ENCODE measurements around the gene MAPK13. TPM values are rescaled to one million over a fixed set of nuclear protein-coding genes. Genes with fewer than 3 reads are reported as not detected.
A peak's percentile ranks its signal among the peaks of the same experiment; 100 is the strongest.

MAPK13 gene
- total RNA-seq, 2 donors from 2014 or later, result 1.4 to 7.2 TPM

DNA sequence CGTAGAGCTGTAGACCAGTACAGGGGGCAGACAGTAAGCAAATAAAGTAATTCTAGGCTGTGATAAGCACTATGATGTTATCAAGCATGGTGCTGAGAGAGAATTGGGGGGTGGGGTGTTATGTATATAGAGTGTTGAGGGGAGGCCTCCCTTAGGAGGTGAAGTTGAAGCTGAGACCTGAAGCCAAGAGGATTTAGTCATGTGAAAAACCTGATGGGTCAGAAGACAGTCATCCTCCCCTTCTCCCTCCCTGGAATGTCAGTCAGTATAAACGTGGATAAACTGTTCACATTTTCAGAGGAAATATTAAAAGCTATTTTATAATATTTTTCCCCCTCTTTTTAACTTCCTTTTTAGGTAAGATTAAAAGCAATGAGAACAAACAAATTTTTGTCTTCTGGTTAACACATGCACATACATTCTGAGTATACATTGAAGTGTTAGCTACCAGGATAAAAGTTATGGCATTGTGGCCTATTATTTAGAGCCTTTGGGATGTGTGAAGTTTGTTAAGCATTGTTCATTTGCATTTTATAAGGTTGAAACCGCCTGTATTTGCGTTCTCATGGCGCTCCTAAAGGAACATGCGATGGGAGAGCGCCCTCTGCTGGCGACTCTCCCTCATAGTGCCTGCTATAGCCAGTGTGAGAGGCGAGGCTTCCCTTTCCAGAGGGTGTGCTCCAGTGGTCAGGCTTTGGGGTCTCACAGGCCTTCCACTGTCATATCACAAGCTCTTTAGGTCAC is 35.4 kb upstream of the MAPK13 start:
- no peak overlapping the region for H3K4me3 ChIP-seq
- peak overlapping the region in 1 of 2 donors; percentile 36 for H3K27ac ChIP-seq
- no peaks in the 10 kb centered on the region for H3K9me3 ChIP-seq
- no peaks in the 10 kb centered on the region for H3K27me3 ChIP-seq
- TF ChIP-seq, protein P1, sequence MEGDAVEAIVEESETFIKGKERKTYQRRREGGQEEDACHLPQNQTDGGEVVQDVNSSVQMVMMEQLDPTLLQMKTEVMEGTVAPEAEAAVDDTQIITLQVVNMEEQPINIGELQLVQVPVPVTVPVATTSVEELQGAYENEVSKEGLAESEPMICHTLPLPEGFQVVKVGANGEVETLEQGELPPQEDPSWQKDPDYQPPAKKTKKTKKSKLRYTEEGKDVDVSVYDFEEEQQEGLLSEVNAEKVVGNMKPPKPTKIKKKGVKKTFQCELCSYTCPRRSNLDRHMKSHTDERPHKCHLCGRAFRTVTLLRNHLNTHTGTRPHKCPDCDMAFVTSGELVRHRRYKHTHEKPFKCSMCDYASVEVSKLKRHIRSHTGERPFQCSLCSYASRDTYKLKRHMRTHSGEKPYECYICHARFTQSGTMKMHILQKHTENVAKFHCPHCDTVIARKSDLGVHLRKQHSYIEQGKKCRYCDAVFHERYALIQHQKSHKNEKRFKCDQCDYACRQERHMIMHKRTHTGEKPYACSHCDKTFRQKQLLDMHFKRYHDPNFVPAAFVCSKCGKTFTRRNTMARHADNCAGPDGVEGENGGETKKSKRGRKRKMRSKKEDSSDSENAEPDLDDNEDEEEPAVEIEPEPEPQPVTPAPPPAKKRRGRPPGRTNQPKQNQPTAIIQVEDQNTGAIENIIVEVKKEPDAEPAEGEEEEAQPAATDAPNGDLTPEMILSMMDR (IDR thresholded peaks at IDR 0.05), result peak; percentile 84 to 96
- peaks cover 0 to 26% of the 10 kb centered on the region in 2 donors for H3K4me1 ChIP-seq
- DNase-seq (ENCODE audit: low spot score), result peak; percentile 82
- H3K36me3 ChIP-seq, result peaks cover 9% of the 10 kb centered on the region

DNA sequence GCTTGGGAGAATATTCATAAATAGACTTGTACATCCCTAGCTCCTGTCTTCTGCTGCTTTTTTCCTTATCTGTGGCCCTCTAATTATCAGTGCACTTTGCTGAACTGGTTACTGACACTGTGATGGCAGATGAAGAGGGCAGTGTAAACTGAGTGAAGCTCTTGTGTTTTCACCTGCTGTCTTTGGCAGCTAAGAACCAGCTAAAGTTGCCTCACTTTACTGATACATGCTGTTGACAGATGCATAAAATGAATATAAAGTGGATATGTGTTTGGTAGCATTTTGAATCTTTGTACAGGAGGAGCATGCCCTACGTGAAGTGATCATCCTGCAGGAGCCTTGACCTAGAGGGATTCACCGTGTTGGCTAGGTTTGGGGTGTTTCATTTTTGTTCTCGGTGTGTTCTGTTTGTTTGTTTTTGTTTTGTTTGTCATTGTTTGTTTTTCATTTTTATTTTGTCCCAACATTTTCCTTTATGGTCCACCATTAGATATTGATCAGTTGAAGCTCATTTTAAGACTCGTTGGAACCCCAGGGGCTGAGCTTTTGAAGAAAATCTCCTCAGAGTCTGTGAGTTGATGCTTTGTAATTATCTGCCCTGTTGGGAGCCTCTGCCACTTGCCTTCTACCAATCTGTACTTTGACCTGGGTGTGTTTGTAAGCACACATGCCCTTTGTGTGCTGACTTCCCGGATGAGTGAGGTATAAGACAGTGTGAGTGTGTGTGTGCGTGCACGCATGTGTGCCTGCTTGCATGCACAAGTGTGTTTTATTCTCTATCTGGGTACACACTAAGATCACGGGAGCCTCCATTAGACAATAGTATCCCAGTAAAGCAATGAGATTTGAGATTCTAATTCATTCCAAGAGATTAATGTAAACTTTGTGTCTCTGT is 34.6 kb upstream of the MAPK13 start:
- Histone ChIP-seq H3K27me3 (no peaks in the 10 kb centered on the region), H3K9me3 (no peaks in the 10 kb centered on the region), H3K36me3 (peaks cover 9% of the 10 kb centered on the region), H3K4me3 (no peak overlapping the region), H3K27ac (peak overlapping the region in 1 of 2 donors; percentile 36), H3K4me1 (peaks cover 0 to 29% of the 10 kb centered on the region in 2 donors)
- no peak for DNase-seq (ENCODE audit: low spot score)
- TF ChIP-seq, protein P1 (IDR thresholded peaks at IDR 0.05), result peak in 1 of 2 donors; percentile 47

DNA sequence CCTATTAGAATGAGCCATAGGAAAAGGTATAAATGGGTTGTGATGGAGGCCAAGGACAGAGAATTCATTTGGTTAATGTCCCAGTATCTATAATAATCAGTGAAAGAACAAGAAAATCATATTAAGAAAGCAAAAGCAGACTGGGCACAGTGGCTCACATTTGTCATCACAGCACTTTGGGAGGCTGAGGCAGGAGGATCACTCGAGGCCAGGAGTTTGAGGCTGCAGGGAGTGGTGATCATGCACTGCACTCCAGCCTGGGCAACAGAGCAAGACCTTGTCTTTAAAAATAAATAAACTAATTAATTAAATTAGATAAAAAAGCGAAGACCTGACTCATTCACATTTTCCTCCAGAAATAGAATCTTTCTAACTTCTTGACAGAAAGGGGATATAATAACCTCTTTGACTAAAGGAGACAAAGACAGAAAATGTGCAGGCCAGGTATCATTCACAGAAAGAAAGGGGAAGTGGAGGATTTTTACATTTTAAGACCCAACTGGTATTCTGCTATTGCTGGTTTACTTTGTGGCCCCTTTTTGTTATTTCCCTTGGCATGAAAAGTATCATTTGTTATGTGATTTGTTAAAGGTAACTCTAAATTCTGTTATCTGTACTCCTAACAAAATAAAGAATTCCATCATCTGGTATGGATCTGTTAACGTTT is 31.9 kb upstream of the MAPK13 start:
- no peak for DNase-seq (ENCODE audit: low spot score)
- H3K27ac ChIP-seq, result peak overlapping the region in 1 of 2 donors; percentile 9
- no peaks in the 10 kb centered on the region for H3K27me3 ChIP-seq
- TF ChIP-seq, protein P1 (IDR thresholded peaks at IDR 0.05), result no peak
- H3K9me3 ChIP-seq, result no peaks in the 10 kb centered on the region
- H3K4me1 ChIP-seq, result peaks cover 0 to 29% of the 10 kb centered on the region in 2 donors
- H3K4me3 ChIP-seq, result no peak overlapping the region
- H3K36me3 ChIP-seq, result peaks cover 14% of the 10 kb centered on the region

DNA sequence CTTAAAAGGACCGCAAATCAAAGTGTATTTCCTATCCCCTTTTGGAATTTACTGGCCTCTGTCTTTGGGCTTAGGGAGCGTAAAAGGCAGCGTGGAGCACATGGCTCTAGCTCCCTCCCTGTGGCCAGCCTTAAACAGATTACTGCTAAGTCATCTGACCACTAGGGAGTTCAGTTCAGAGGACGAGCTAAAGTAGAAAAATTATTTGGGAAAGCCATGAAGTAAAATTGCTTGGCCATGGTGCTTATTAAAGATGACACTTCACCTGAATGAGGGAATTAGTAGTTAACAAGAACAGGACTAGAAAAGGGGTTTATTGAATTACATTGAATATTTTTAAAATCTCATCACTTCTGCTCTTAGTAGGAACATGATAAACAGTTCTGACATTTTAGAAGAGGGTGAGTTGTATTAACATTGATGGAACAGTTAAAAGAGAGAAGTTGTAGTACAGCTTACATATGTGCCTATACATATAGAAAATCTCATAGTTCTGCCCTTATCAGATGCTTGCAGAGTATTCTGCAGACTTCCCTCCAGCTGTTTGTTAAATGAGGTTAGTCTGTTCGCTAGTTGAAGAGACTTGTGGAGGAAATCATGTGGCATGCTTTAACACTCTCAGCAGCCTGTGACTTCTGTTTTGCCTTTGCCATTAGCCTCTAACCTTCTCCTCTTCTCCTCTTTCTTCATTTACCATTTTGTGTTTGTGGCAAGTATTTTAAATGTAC is 31.2 kb upstream of the MAPK13 start:
- Histone ChIP-seq H3K27ac (peak overlapping the region; percentile 9 to 10), H3K36me3 (peaks cover 21% of the 10 kb centered on the region), H3K27me3 (no peaks in the 10 kb centered on the region), H3K4me1 (peaks cover 0 to 29% of the 10 kb centered on the region in 2 donors), H3K9me3 (no peaks in the 10 kb centered on the region), H3K4me3 (no peak overlapping the region)
- no peak for DNase-seq (ENCODE audit: low spot score)
- TF ChIP-seq, protein P1 (IDR thresholded peaks at IDR 0.05), result no peak

DNA sequence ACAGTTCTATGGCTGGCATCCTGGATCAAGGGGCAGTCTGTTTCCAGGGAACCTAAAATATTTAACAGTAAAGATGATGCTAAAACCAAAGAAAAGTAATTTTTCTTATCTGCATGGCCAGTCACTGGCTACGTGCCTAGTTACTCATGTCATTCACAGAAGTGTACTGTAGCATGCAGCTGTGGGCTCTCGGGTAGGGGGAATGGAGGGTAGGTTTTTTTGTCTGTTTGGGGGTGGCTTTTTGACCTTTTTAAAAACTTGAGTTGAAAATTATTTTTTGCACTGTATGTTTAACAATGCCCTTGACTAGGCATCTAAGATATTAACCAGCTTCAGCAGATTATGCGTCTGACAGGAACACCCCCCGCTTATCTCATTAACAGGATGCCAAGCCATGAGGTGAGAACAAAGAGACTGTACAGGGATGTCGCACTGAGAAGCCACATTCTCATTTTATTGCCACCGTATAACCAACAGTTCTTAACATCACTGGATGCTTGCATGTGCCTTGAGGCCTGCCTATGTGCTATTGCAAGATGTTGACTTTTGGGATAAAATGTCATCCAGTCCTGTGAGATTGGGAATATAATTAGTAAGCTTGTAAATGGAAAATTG is 30.3 kb upstream of the MAPK13 start:
- Histone ChIP-seq H3K27ac (peak overlapping the region in 1 of 2 donors; percentile 10), H3K4me3 (no peak overlapping the region), H3K9me3 (no peaks in the 10 kb centered on the region), H3K4me1 (peaks cover 0 to 24% of the 10 kb centered on the region in 2 donors), H3K36me3 (peaks cover 27% of the 10 kb centered on the region), H3K27me3 (no peaks in the 10 kb centered on the region)
- no peak for DNase-seq (ENCODE audit: low spot score)
- TF ChIP-seq, protein P1 (IDR thresholded peaks at IDR 0.05), result no peak

Measured in right atrium auricular region (tissue), 2 donors.